Peyer's patch (tissue), 4 donors: Measurements from ENCODE around the gene MRM1. TPM values are rescaled to one million over a fixed set of nuclear protein-coding genes. Genes with fewer than 3 reads are reported as not detected.

Experiments used
- DNase-seq, 3 donors: peaks; one replicate each; pipeline ENCODE4 v3.0.0-alpha.2; 2017 to 2019
- H3K27ac ChIP-seq, 4 donors: fragments of 200-600 bp; sonication (generic); one replicate each; pipeline ENCODE4 v1.5.1; 2016 to 2019
- H3K27me3 ChIP-seq, 2 donors: fragments of 200-600 bp; sonication (generic); one replicate each; pipeline ENCODE4 v1.5.1; 2019
- H3K36me3 ChIP-seq, 3 donors: fragments of 200-600 bp; sonication (generic); one replicate each; pipeline ENCODE4 v1.5.1; 2016 to 2019
- H3K4me1 ChIP-seq, 4 donors: fragments of 200-600 bp; sonication (generic); one replicate each; pipeline ENCODE4 v1.5.1; 2016 to 2019
- H3K4me3 ChIP-seq, 4 donors: fragments of 200-600 bp; sonication (generic); 1 replicate in 3 of 4; 2 replicates in 1 of 4; pipeline ENCODE4 v1.5.1; 2016 to 2019; ENCODE audit warnings: mild to moderate bottlenecking in 1 of 4
- H3K9me3 ChIP-seq, 4 donors: fragments of 200-600 bp; sonication (generic); one replicate each; pipeline ENCODE4 v1.5.1; 2016 to 2019; ENCODE audit warnings: mild to moderate bottlenecking in 1 of 4
- POLR2A ChIP-seq, 2 donors: fragments of 450-650 bp; IDR thresholded peaks; one replicate each; pipeline ENCODE4 v1.5.1; 2017; ENCODE audit warnings: antibody characterized with exemption in 2 of 2, mild to moderate bottlenecking in 2 of 2, moderate library complexity in 2 of 2
- total RNA-seq, 4 donors: library from RNA; depleted of rRNA; stranded (reverse); fragments of >200 nt; gene quantifications; one replicate each; pipeline ENCODE4 v1.1.0, GENCODE V29; 2016
- TF ChIP-seq, protein P1 (sequence below), 6 experiments: fragments of 450-650 bp in 4 of 6; fragments of 200-600 bp in 2 of 6; sonication (generic) in 1 of 6; IDR thresholded peaks; one replicate each; pipeline ENCODE4 v1.5.1; 2017 to 2019; ENCODE audit warnings: antibody characterized with exemption in 6 of 6, mild to moderate bottlenecking in 3 of 6, moderate library complexity in 1 of 6

Gene MRM1
- total RNA-seq, 4 donors from 2014 or later, result 6.6 to 18.8 (median 13.9) TPM

GRCh38 chr17:36610474-36610873 is 9.1 kb downstream of the MRM1 start:
- Histone ChIP-seq H3K4me1 (peaks cover 0 to 7% (median 0%) of the 10 kb centered on the region in 4 donors), H3K27ac (no peak overlapping the region), H3K27me3 (no peaks in the 10 kb centered on the region), H3K9me3 (no peaks in the 10 kb centered on the region), H3K4me3 (no peak overlapping the region), H3K36me3 (no peaks in the 10 kb centered on the region)
- DNase-seq, result no peak
- TF ChIP-seq, protein P1, sequence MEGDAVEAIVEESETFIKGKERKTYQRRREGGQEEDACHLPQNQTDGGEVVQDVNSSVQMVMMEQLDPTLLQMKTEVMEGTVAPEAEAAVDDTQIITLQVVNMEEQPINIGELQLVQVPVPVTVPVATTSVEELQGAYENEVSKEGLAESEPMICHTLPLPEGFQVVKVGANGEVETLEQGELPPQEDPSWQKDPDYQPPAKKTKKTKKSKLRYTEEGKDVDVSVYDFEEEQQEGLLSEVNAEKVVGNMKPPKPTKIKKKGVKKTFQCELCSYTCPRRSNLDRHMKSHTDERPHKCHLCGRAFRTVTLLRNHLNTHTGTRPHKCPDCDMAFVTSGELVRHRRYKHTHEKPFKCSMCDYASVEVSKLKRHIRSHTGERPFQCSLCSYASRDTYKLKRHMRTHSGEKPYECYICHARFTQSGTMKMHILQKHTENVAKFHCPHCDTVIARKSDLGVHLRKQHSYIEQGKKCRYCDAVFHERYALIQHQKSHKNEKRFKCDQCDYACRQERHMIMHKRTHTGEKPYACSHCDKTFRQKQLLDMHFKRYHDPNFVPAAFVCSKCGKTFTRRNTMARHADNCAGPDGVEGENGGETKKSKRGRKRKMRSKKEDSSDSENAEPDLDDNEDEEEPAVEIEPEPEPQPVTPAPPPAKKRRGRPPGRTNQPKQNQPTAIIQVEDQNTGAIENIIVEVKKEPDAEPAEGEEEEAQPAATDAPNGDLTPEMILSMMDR (IDR thresholded peaks at IDR 0.05), result no peak
- no peak for TF ChIP-seq POLR2A (IDR thresholded peaks at IDR 0.05)

- no peaks in the 10 kb centered on the region for H3K36me3 ChIP-seq
- H3K4me1 ChIP-seq, result peaks cover 0 to 7% (median 0%) of the 10 kb centered on the region in 4 donors
- TF ChIP-seq POLR2A (IDR thresholded peaks at IDR 0.05), result no peak
- TF ChIP-seq, protein P1 (IDR thresholded peaks at IDR 0.05), result no peak
- no peak overlapping the region for H3K4me3 ChIP-seq
- no peaks in the 10 kb centered on the region for H3K9me3 ChIP-seq
- no peak for DNase-seq
- H3K27me3 ChIP-seq, result no peaks in the 10 kb centered on the region
- H3K27ac ChIP-seq, result no peak overlapping the region
Observed at GRCh38 chr17:36611345-36612072, 10.1 kb downstream of the MRM1 start.

- no peaks in the 10 kb centered on the region for H3K9me3 ChIP-seq
- H3K4me1 ChIP-seq, result peaks cover 0 to 7% (median 0%) of the 10 kb centered on the region in 4 donors
- no peaks in the 10 kb centered on the region for H3K36me3 ChIP-seq
- no peak for DNase-seq
- TF ChIP-seq POLR2A (IDR thresholded peaks at IDR 0.05), result no peak
- TF ChIP-seq, protein P1 (IDR thresholded peaks at IDR 0.05), result no peak
- H3K27ac ChIP-seq, result no peak overlapping the region
- H3K4me3 ChIP-seq, result no peak overlapping the region
- no peaks in the 10 kb centered on the region for H3K27me3 ChIP-seq
Observed at GRCh38 chr17:36612323-36612722, 10.9 kb downstream of the MRM1 start.

DNA sequence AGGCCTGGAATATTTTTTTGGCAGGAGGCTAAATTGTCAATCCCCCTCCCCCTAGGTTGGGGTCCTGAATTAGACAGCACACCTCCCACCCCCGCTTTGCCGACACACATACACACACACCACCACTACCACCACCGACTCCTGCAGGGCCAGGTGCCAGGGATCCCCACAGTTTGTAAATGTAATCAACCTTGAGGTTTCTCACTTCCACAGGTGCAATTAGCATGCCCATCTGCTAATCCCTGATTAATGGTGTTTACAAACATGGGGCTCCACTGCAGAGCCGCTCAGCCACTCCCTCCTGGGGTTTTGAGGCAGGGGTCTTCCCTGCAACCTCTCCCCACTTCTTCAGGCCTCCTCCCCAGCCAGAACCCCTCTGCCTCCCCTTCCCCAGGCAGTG is 11.8 kb downstream of the MRM1 start:
- no peak for DNase-seq
- no peak overlapping the region for H3K4me3 ChIP-seq
- TF ChIP-seq, protein P1 (IDR thresholded peaks at IDR 0.05), result no peak
- TF ChIP-seq POLR2A (IDR thresholded peaks at IDR 0.05), result no peak
- no peak overlapping the region for H3K27ac ChIP-seq
- H3K27me3 ChIP-seq, result no peaks in the 10 kb centered on the region
- H3K9me3 ChIP-seq, result no peaks in the 10 kb centered on the region
- H3K4me1 ChIP-seq, result peaks cover 0 to 7% (median 0%) of the 10 kb centered on the region in 4 donors
- no peaks in the 10 kb centered on the region for H3K36me3 ChIP-seq

- no peaks in the 10 kb centered on the region for H3K36me3 ChIP-seq
- no peak overlapping the region for H3K4me3 ChIP-seq
- peaks cover 0 to 1% (median 0%) of the 10 kb centered on the region in 4 donors for H3K4me1 ChIP-seq
- H3K27me3 ChIP-seq, result no peaks in the 10 kb centered on the region
- no peaks in the 10 kb centered on the region for H3K9me3 ChIP-seq
- DNase-seq, result no peak
- no peak overlapping the region for H3K27ac ChIP-seq
- no peak for TF ChIP-seq POLR2A (IDR thresholded peaks at IDR 0.05)
- TF ChIP-seq, protein P1 (IDR thresholded peaks at IDR 0.05), result no peak
Observed at GRCh38 chr17:36614081-36614480, 12.7 kb downstream of the MRM1 start.
